Lung (tissue), 12 donors: ENCODE measurements around the gene GGNBP2. TPM values are rescaled to one million over a fixed set of nuclear protein-coding genes. Genes with fewer than 3 reads are reported as not detected.

Source experiments
- ATAC-seq: fragments of 200-7000 bp; cut with Tn5 transposase; one replicate; pipeline ENCODE4 v1.9.1; 2020; ENCODE audit warnings: moderate number of reproducible peaks; ENCODE audit not compliant: insufficient read depth, low FRiP score
- DNase-seq, 3 donors: peaks; one replicate each; pipeline ENCODE4 v3.0.0-alpha.2; 2013 to 2017
- H3K27ac ChIP-seq, 2 donors: one replicate each; pipeline ENCODE4 v1.5.1; 2013; ENCODE audit warnings: mild to moderate bottlenecking in 2 of 2, moderate library complexity in 2 of 2, control low read depth in 1 of 2, inconsistent platforms in 1 of 2, low read depth in 1 of 2, low read length in 1 of 2
- H3K27me3 ChIP-seq, 3 donors: one replicate each; pipeline ENCODE4 v1.5.1; 2013; ENCODE audit warnings: low read length in 2 of 3; ENCODE audit not compliant: control insufficient read depth in 3 of 3, insufficient read depth in 3 of 3
- H3K36me3 ChIP-seq, 4 donors: one replicate each; pipeline ENCODE4 v1.5.1; 2013; ENCODE audit warnings: low read length in 4 of 4, mild to moderate bottlenecking in 1 of 4, moderate library complexity in 1 of 4; ENCODE audit not compliant: control insufficient read depth in 4 of 4, insufficient read depth in 4 of 4
- H3K4me1 ChIP-seq, 5 donors: one replicate each; pipeline ENCODE4 v1.5.1; 2013; ENCODE audit warnings: low read length in 5 of 5, mild to moderate bottlenecking in 2 of 5, moderate library complexity in 1 of 5; ENCODE audit not compliant: control insufficient read depth in 5 of 5, insufficient read depth in 5 of 5
- H3K4me3 ChIP-seq: one replicate; pipeline ENCODE4 v1.5.1; 2013; ENCODE audit warnings: mild to moderate bottlenecking, control low read depth, moderate library complexity
- H3K9ac ChIP-seq, 2 donors: one replicate each; pipeline ENCODE4 v1.5.1; 2013; ENCODE audit warnings: low read length in 2 of 2, control low read depth in 1 of 2; ENCODE audit not compliant: insufficient read depth in 1 of 2
- H3K9me3 ChIP-seq, 4 donors: one replicate each; pipeline ENCODE4 v1.5.1; 2013; ENCODE audit warnings: low read length in 3 of 4, mild to moderate bottlenecking in 1 of 4, moderate library complexity in 1 of 4; ENCODE audit not compliant: control insufficient read depth in 4 of 4, insufficient read depth in 3 of 4
- WGBS, 2 donors: extraction: QIAGEN DNeasy Blood & Tissue Kit; methylation state at CpG; one replicate each; pipeline ENCODE4 v1.1.7; 2013; 5-methylcytosine and 5-hydroxymethylcytosine counted together
- polyA plus RNA-seq, 2 donors: library from polyadenylated mRNA; stranded (reverse); fragments of 200-250 nt; gene quantifications; one replicate each; pipeline ENCODE4 v1.2.1, GENCODE V29; 2013
- total RNA-seq, 2 donors: library from RNA; depleted of rRNA in 1 of 2; stranded (reverse); fragments of >200 nt in 1 of 2; gene quantifications; one replicate each; pipeline ENCODE4 v1.2.1, GENCODE V29; 2014 to 2021
- TF ChIP-seq, protein P1 (sequence below): IDR thresholded peaks from 2 replicates; pipeline ENCODE4 v1.5.1; 2012; ENCODE audit warnings: mild to moderate bottlenecking; ENCODE audit errors: control extremely low read depth, extremely low read depth
- donor health status: control.
- donor health status: control.
- donor health status: Bipolar disorder and iron deficiency.
- donor health status: healthy.
- donor health status: DM: yes; HTN: yes; CAD: no.

Gene GGNBP2
- total and polyA plus RNA-seq, 4 donors = 40.0 to 86.7 (median 58.5) TPM

DNA sequence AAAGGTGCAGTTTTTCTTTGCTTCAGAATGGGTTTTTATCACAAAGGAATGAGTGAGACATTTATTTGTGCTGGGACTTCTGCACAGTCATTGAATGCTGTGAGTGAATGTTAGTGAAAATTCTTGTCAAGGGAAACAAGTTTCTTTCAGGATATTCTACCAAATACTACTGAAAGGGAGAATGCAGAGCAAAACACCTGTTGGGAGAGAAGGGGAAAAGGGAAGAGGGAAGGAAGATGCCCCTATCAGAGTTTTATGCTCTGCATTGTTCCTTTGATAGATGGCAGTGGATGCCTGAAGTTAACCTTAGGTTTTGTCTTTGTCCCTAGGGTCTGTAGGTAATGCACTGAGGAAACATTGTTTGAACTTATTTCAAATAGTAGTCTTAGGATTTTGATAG, 3.1 kb downstream of the GGNBP2 start:
- TF ChIP-seq, protein P1, sequence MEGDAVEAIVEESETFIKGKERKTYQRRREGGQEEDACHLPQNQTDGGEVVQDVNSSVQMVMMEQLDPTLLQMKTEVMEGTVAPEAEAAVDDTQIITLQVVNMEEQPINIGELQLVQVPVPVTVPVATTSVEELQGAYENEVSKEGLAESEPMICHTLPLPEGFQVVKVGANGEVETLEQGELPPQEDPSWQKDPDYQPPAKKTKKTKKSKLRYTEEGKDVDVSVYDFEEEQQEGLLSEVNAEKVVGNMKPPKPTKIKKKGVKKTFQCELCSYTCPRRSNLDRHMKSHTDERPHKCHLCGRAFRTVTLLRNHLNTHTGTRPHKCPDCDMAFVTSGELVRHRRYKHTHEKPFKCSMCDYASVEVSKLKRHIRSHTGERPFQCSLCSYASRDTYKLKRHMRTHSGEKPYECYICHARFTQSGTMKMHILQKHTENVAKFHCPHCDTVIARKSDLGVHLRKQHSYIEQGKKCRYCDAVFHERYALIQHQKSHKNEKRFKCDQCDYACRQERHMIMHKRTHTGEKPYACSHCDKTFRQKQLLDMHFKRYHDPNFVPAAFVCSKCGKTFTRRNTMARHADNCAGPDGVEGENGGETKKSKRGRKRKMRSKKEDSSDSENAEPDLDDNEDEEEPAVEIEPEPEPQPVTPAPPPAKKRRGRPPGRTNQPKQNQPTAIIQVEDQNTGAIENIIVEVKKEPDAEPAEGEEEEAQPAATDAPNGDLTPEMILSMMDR = no peak
- no peaks in the 10 kb centered on the region for H3K9me3 ChIP-seq
- no peaks in the 10 kb centered on the region for H3K27me3 ChIP-seq
- no peak overlapping the region for H3K4me3 ChIP-seq
- H3K27ac ChIP-seq = no peak overlapping the region
- ATAC-seq (no peak), DNase-seq (no peak)
- peaks cover 0 to 4% (median 0%) of the 10 kb centered on the region in 4 donors for H3K36me3 ChIP-seq
- H3K4me1 ChIP-seq = peaks cover 0 to 30% (median 4%) of the 10 kb centered on the region in 5 donors
- no peak overlapping the region for H3K9ac ChIP-seq

DNA sequence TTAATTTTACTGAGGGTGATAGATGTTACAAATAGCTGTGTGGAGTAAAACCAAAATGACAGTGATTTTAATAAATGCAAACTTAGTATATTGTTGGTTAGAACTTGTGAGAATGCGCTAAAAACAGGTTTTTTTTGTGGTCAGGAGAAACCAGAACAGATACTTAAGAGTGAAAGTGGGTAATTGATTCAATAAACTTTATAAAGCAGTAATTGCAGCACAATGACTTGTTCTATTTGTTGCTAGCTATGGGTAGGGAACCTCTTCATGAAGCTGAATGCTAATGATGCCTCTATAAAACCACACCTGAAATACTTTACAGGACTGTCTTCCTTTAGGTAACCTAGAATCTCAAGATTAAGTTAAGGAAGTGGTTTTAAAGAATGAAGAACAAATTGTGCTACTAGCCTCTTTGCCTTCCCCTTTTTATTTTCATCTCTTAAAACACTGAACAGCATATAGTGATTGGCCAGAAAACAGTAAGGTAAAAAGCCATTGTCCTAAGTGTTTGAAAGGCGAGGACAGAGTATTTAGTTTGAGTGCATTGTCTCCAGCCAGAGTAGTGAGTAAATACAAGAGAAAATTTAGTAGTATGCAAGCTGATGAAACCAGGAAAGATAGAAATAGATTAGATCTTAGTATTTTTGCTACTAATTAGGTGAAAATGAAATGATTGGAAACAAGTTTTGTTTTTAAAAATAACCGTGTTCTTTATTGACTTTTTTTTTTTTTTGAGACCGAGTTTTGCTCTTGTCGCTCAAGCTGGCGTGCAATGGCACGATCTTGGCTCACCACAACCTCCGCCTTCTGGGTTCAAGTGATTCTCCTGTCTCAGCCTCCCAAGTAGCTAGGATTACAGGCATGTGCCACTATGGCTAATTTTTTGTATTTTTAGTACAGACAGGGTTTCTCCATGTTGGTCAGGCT, 6.0 kb downstream of the GGNBP2 start:
- Histone ChIP-seq H3K36me3 (peaks cover 3 to 6% (median 3%) of the 10 kb centered on the region in 4 donors), H3K27me3 (no peaks in the 10 kb centered on the region), H3K4me1 (peaks cover 0 to 21% (median 10%) of the 10 kb centered on the region in 5 donors), H3K9me3 (no peaks in the 10 kb centered on the region), H3K4me3 (no peak overlapping the region), H3K9ac (no peak overlapping the region), H3K27ac (no peak overlapping the region)
- DNase-seq (no peak), ATAC-seq (no peak)
- TF ChIP-seq, protein P1 = no peak
- WGBS, 2 donors = 73 to 77% methylated on average over 8 of the region's 8 CpGs

DNA sequence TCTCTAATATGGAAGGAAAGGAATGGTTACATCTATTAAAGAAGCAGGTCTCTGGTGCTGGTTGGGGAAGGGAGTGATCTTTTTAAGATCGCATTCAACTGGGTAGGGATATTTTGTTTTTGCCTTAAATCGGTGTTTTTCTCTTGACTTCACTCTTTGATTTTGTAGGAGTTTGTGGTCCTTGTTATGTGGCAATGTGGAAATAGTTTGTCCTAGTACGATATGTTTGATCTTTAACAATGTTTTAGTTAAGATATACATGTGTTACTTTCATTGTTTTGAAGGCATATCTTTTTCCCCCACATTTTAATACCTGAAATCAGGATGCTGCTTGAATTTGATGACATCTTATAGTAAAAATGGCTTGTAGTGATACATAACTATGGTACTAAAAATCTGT, 8.7 kb downstream of the GGNBP2 start:
- ATAC-seq (no peak), DNase-seq (no peak)
- Histone ChIP-seq H3K9ac (no peak overlapping the region), H3K27ac (no peak overlapping the region), H3K4me1 (peaks cover 0 to 8% (median 0%) of the 10 kb centered on the region in 5 donors), H3K9me3 (no peaks in the 10 kb centered on the region), H3K27me3 (no peaks in the 10 kb centered on the region), H3K4me3 (no peak overlapping the region), H3K36me3 (peaks cover 14 to 24% (median 18%) of the 10 kb centered on the region in 4 donors)
- TF ChIP-seq, protein P1 = no peak
- 83 to 92% methylated on average over 3 of the region's 3 CpGs for WGBS, 2 donors
